HG03520 (cell line): ENCODE results near the gene TMEM184A.

Source experiments
- ATAC-seq: cut with Tn5 transposase; IDR thresholded peaks from one replicate; pipeline ENCODE4 v1.9.1; 2021; ENCODE audit warnings: mild to moderate bottlenecking, moderate library complexity; ENCODE audit not compliant: unreplicated experiment

Gene TMEM184A

DNA sequence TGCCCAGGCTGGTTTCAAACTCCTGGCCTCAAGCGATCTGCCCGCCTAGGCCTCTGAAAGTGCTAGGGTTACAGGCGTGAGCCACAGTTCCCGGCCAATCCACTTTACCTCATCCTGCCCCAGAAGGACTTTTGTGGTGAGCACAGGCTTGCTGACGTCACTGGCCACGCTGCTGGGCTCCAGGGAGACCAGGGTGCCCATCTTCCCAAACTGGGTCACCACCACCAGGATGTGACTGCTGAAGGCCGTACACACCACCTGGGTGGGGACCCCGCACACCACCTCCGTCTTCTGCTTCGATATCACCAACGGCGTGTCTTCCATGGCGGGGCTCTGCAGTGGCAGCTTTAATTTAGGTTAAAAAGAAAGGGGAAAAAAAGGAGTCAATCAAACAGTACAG is 13.0 kb upstream of the TMEM184A start:
- ATAC-seq: no peak

DNA sequence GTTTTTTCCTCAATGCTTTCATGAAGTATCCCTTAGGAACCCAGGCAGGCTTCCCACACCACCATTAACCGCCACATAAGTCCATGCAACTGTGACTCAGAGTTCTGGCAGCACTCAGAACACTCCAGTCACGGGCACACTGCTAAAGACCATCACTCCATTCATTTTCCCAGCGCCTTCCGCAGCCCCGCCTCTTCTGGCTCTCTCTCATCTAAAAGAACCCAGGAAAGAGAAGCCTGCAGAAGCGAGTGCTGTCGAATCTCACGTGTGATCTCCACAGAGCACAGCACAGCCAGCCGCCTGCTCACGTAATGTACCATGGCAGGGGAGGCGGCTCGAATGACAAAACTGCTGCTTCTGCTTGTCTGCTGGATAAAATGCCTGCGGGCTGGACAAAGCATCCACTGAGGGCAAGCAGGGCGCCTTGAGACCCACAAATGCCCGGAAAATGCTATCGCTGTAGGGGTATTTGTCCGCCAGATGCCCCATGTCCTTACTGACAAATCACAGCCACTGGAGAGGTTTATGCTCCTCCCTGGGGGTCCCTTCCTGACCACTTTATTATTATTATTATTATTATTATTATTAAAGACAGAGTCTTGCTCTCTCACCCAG is 12.0 kb upstream of the TMEM184A start:
- ATAC-seq: no peak

DNA sequence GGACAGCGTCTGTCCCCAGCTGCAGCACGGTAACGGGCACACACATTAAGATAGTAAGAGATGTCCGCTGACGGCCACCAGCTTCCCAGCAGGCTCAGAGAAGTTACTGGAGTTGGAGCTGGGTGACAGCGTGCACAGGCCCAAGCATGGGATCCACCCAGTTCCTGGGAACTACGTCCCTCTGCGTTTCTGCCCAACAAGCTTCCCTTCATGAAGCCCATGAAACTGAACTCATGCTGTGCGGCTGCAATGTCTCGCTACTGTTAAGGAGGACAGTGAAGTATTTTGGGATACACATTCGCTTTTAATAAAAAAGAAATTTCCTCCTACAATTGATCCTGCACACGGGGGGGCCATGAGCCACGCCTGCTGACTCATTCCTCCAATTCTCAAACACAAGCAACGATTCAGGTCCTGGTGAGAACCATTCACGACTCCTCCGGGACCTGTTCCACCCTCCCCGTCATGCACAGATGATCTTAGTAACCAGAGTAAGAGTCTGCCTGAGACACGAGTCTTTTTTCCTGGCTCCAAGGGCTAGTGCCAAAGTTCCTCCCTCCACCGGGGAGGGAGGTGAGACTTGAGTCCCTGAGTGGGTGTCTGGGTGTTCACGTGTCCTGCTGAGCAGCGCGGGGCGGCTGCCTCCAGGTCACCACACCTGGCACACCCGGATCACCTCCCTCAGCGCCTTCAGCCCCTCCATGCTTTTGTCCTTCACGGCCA is 11.2 kb upstream of the TMEM184A start:
- no peak for ATAC-seq

DNA sequence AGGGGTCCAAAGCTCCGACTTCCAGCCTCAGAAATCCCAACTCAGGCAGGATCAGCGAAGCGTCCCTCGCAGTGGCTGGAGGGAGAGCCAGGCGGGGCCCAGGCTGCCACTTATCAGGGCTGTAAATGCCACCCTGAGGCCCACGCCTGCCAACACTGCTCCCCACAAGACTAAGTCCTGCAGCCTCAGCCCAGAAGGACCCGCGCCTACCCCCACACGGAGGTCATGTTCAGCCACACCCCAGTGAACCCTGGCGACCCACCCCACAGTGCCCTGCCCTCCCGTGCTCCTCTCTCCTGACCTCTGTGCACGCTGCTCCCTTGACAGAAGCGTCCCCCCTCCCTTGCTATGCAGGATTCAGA is 10.7 kb upstream of the TMEM184A start:
- no peak for ATAC-seq

DNA sequence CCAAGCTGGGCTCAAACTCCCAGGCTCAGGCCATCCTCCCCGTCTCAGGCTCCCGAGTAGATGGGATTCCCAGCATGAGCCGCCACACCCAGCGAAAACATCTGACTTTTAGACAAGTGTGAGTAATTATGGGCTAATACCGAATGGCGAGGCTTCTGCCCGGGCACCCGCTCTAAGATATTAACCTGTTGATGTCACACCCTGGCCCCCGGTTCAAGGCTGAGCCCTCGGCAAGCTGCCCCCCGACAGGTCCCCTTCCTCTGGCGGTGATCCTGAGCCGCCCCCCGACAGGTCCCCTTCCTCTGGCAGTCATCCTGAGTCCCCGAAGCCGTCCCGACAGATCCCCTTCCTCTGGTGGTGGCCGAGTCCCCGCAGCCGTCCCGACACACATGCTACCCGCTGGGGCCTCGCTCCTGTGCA is 8.6 kb upstream of the TMEM184A start:
- ATAC-seq: no peak

DNA sequence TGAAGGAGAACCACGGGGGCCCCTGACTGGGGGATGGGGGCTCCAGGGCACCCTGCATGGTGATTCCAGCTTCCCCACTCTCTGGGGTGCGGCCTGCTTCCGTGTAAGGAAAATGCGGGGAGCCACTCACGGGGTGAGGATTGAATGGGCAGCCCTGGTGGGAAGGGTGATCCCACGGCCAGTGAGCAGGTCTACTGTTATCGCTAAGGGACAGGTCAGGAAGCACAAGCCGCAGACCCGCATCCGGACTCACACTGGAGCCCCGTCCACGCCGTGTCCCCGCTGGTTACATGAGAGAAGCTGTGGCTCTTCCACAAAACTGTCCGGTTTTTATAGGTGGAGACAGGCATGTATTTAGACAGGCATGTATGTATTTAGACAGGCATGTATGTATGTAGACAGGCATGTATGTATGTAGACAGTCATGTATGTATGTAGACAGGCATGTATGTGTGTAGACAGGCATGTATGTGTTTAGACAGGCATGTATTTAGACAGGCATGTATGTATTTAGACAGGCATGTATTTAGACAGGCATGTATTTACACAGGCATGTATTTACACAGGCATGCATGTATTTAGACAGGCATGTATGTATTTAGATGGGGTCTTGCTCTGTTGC is 8.1 kb upstream of the TMEM184A start:
- ATAC-seq: no peak

DNA sequence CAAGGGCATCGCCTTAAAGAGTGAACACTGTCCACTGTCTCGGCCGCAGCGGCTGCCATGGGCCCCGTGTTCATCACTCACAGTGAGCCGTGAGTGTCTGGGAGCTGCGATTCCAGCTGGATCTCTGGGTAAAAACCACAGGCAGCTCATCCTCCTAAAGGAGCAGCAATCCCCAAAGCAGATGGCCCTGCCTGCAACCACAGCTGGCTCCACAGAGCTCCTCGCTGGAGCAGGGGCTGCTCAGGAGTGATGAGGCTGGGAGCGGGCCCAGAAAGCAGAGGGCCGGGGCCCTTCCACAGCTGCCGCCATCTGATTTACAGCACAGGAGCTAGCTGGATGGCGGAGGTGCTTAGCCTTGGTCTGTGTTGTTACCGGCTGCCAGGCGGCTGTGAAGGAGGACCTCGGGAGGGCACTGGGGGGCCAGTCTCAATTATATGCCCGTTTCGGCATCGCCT is 6.6 kb upstream of the TMEM184A start:
- ATAC-seq: no peak

DNA sequence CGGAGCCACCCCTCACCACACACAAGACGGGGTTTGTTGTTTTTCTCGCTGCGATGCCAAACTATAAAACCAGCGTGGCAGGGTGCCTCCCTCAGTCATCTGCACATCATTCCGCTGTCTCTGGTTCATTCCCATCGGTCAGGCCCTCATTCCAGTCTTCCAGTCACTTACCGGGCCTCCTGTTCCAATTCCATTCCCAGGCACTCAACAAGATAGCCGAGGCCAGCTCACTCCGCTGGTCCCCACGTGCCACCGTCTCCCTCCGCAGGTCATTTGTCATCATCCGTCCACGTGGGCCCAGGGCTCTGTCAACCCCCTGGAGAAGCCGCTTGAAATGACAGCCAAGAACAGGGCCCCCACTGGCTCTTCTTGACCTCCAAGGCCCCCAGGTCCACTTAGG is 6.1 kb upstream of the TMEM184A start:
- no peak for ATAC-seq

DNA sequence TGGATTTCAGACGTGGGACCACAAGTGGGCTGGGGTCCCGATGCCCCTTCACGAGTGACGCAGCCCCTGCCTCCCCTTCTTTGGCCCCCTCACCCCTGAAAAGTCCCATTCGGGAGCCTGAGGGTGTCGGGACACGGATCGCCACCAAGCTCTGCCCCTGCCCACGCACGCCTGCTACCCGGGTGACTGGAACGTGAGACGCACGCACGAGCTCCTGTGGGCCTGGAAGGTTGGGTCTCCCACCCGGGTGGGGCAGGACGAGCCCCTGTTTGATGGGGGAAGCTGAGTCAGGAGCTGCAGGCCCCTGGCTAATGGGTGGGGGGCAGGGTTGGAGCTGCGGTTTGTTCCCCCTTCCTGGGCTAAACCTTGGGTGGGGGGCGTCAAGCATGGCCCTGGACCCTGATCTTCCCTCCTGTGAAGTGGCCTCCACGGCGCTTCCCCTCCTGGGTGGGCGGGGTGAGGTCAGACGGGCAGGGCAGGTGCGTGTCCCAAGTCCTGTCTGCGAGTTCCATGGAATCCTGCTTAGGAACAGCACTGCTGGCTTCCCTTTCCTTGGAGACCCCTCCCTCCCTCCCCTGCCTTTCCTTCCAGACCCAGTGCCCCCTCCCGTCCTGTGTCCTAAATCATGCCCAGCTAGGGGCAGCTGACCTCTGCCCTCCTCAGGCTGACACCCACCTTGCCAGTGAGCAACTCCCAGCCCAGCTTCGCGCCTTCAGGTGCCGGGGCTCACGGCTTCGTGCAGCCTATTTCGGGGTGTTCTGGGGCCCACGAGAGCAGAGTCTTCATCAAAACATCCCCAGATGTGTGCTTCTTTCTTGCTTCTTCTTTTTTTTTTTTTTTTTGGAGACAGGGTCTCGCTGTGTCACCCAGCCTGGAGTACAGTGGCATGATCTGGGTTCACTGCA is 5.3 kb upstream of the TMEM184A start:
- ATAC-seq: no peak

DNA sequence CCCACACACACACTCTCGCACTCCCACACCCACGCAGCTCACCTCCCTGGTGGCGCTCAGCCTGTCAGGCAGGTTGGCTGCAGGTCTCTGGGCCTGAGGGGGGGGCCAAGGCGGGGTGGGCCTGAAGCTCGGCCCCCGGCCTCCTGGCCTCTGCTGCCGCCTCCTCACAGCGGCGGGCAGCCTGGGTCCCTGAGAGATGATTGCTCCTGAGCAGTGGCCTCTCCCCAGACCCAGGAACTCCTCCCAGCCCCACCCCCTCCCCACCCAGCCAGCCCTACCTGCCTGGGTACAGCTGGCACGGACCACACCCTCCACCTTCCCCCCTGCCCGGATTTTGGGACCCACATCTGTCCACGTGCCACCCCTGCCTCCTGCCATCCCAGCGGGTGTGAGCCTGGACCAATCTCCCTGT is 4.6 kb upstream of the TMEM184A start:
- ATAC-seq: no peak

DNA sequence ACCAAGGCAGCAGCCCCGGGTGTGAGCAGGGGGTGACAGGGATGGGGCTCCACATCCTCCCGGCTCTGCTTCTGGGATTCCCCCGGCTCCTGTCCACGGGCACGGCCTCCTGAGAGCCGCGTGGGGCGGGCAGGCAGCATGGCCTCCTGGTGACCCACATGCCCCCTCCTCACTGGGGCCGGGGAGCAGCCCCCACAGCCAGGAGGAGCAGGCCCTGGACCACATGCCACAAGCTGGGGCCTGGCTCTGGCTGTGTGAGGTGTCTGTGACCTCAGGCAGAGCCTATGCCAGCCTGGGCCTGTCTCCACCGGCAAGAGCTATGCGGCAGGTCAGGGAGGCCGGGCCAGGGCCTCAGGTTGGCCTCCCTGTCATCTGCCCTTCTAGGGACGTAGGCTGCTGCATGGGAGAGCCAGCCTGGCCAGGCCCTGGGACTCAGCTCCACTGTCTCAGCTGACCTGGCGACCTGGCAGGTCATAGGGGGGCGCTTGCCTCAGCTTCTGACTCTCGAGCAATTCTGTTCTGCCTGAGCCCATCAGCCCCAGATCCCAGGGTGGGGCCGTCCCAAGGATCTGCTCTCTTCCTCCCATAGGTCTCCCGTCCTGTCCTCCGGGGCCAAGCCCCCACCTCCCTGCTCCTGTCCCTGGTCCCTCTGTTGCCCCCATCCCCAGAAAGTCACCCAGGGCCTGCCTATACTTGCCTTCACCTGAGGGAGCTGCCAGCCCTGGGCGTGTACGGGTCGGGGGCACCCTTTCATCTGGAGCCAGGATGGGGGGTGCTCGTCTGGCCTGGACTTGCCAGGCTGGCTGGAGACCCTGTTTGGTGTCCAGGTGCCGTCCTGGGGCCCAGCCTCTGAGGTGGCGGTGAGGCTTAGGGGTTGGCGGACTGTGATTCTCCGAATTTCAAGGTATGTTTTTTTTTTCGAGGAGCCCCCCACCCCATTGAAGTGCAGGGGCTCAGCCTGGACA is 3.9 kb upstream of the TMEM184A start:
- ATAC-seq: no peak

DNA sequence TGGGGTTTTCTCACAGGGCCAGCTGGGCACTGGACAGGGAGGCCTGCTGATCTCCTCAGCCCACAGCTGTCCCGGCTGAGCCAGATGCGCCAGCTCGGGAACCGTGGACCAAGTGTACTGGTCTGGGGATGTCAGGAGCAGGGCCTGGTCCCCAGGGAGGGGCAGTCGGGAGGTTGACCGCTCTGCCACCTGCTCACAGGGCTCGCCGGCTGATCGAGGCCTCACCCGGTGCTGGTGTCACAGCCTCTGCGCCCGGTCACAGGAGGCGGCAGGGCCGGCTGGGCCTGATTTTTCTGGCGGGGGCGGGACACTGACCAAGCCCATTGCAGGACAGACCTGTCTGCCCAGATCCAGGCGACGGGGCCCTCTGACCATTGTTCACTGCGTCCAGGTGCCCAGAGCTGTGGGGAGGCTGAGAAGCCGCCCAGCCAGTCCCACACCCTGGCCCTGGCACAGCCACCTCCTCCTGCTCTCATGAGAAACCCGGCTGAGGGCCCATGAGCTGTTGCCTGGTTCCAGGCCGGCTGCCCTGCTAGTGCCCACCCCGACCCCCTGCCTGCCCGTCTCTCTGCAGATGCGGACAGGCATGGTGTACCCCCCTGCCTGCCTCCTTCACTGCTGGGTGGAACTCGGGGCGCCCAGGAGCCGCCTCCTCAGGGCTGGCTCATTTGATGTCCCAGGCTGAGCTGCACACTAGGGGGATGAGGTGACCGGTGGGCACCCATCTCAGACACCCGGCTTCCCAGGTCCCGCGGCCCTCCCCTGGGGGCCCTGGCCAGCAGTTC is 3.0 kb upstream of the TMEM184A start:
- no peak for ATAC-seq

DNA sequence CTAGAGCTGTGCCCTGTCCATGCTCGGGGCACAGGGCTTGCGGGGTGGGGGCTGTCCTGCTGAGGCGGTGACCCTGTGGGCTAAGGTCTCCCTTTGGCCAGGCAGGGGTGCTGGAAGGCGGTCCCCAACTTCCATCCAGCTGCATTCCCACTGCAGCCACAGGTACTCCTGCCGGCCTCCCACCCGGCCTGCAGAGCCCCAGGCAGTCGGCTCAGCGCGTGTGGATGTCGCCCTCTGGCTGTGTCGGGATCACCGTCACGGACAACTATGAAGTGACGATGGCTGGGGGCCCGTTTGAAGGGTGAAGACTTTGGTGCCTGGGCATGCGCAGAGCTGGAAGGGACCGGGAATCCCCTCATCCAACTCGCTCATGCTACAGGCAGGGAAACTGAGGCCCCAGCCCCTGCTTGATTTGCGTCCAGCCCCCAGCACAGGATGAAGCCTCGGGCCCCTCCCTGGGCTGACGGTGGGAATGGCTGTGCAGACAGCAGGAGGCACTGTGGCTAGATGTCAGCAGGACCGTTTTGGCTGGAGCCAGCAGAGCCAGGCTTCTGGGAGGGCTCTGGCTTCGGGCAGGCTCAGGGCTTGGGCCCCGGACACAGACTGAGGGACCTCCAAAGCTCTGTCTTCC is 2.3 kb upstream of the TMEM184A start:
- ATAC-seq: no peak

DNA sequence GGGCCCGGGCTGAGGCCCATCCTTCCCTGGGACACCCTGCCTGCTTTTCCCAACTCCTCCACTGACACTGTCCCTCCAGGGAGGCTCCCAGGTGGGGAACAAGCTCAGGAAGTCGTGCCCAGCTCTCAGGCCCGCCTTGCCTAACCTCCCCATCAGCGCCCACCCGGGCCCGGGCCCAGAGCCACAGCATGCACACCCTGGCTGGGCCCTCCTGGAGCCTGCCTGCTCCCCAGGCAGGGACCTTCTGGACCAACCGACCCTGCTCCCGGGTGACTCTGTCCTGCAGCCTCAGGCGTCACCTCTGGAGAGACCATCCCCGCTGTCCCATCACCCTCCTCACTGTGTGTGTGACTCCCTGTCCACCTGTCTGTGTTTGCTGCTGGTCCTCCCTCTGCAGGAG is 1.8 kb upstream of the TMEM184A start:
- no peak for ATAC-seq

DNA sequence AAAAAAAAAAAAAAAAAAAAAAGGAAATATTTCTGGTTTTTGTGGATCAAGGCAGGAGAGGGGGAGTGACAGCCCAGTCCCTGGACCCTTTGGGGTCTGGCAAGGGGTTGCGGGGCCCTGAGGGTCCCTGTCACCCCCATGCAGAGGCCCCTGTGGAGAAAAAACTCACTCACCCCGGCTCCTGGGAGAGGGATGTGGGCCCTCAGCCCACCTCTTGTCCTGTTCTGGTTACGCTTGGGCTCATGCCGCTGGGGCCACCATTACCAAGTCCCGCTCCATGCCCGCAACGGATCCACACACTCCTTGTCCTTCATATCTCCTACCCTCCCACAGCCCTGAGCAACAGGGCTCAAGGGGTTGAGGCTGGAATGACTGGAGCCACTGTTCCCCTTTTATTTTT is 1.0 kb upstream of the TMEM184A start:
- no peak for ATAC-seq

DNA sequence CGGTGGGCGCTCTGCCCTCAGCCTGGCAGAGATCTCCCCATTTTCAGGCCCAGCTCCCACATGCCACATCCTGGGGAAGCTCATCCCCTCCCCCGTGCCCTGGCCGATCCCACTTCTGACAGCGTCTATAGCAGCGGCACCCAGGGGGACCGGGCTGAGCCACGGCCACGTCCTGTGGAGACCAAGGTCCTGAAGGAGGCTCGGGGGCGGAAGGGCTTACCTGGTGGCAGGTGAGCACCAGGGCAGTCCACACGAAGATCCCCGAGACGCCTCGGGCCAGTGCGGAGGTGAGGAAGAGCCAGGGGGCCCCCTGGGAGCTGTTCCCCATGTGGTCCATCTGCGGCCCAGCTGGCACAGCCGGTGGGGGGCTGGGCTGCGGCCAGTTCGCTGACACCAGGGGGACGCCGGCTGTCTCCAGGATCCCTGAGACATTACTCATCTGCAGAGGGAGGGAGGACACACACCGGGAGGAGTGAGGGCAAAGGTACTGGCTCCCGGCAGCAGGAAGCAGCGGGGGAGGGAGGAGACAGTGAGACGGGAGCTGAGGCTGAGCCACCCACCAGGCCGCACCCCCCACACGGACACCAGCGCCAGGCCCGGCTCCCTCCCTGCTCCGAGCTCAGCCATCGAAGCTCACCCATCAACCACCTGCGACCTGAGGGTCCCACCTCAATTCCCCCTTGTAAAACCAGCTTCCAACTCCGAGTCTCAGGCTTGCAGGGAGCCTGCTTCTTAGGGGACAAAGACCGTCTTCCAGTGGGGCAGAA is 776 bp downstream of the TMEM184A start:
- no peak for ATAC-seq

DNA sequence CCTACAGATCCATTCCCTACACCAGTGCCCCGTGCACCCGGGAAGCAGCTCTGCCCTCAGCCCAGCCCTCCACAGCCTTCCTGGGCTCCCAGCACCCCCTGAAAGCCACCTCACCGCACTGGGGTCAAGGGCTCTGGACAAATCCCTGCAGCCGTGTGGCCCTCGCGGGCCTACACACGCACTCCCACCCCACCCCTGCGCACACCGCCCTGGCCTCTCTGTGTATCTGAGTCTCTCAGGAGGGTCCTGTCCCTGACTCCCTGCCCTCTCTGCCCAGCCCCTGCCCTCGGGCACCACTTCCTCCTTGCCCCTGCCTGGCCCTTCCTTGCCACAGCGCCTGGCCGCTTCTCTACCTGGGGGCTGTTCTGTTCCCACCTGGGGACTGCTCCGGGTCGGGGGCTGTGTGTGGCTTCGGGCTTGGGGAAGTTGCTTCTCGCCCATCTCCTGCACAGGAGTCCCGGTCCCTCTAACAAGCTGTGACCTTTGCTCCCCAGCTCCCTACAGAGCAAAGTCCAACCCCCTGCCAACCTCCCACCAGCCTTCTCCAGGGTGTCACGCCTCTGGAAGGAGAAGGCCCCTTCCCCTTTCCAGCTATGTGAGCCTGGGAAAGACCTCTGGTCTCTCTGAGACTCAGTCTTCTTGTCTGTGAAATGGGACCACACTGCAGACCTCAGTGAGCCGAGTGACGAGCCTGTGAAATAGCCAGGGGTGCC is 1.5 kb downstream of the TMEM184A start:
- ATAC-seq: no peak
